ENCODE measurements around the gene IQSEC3.
"Not testable (repeated sequence)": the region's sequence is repeated elsewhere in the genome, so short reads cannot be mapped to it uniquely, and the experiment has no call there.

Gene IQSEC3

DNA sequence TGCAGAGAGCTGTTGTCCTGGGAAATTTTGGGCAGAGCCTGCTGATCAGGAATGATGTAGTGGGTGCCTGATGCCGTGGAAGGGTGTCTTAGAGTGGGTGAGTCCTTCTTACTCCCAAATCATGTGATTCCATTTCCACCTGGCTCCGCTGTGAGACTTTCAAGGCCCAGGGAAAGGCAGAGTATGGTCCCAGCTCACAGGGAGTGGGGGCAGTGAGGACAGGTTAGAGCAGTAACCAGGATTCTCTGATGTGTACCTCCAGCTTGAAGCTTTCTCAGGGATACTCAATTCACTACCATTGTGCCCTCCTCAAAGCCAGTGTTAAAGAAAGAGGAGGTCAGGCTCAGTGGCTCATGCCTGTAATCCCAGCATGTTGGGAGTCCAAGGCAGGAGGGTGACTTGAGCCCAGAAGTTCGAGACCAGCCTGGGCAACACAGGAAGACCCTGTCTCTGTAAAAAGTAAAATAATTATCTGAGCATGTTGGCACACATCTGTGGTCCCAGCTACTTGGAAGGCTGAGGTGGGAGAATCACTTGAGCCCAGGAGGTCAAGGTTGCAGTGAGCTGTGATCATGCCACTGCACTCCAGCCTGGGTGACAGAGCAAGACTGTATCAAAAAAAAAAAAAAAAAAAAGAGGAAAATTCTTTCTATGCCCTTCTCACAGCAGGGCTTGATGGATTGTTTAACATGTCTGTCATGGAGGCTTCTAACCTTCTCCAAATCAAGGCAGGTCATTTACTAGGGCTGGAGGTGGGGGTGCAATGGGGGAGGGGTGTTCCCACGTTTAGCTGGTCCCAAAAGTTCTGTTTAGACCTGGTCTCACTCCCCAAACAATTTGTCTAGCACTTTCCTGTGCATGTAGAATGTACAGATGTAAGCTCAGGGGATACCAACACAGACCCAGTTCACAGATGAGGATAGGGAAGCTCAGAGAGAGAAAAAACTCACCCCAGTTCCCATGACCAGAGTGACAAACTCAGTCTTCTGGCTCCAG is 12.5 kb upstream of the IQSEC3 start:
- no peak for DNase-seq

GRCh38 chr12:54750-55535 is 11.6 kb upstream of the IQSEC3 start:
- DNase-seq, result no peak

GRCh38 chr12:56683-57346 is 9.8 kb upstream of the IQSEC3 start:
- DNase-seq, result no peak

- no peak for DNase-seq
Measured at GRCh38 chr12:57539-57938, 9.0 kb upstream of the IQSEC3 start.

DNA sequence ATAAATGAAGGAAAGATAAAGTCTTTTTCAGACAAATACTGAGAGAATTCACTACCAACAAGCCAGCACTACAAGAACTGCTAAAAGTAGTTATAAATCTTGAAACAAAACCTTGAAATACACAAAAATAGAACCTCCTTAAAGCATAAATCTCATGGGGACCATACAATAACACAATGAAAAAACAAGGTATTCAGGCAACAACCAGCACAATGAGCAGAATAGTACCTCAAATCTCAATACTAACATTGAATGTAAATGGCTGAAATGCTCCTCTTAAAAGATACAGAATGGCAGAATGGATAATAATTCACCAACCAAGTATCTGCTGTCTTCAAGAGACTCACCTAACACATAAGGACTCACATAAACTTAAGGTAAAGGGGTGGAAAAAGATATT is 7.7 kb upstream of the IQSEC3 start:
- DNase-seq, result no peak

- not testable (repeated sequence) for DNase-seq
Measured at GRCh38 chr12:61845-62244, 4.7 kb upstream of the IQSEC3 start.

DNA sequence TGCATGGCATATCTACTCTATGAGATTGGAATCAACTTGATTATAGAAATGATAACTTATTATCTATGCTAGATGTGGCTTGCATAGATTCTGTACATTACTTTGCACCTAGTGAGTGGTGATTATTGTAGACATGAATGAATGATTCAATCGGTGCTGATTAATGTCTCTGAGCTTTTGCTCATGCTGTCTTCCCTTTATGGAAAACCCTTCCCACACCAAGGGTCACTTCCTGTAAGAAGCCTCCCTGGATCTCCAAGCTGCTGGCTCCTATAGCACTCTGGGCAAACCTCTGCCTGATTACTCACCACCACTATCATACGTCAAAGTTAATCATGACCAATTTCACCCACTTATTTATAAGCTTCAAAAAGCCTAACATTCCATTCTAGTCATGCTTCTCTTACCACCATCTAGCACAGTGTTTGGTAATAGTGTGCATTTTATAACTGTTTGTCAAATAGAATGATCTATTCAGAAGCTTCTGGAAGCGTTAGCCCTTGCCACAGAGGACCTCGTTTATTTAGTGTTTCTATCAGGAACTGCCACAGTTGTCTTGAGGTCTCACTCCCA is 990 bp upstream of the IQSEC3 start:
- DNase-seq, result not testable (repeated sequence)

GRCh38 chr12:66782-67504 is 376 bp downstream of the IQSEC3 start:
- not testable (repeated sequence) for DNase-seq

GRCh38 chr12:69677-70076 is 3.1 kb downstream of the IQSEC3 start:
- not testable (repeated sequence) for DNase-seq

DNA sequence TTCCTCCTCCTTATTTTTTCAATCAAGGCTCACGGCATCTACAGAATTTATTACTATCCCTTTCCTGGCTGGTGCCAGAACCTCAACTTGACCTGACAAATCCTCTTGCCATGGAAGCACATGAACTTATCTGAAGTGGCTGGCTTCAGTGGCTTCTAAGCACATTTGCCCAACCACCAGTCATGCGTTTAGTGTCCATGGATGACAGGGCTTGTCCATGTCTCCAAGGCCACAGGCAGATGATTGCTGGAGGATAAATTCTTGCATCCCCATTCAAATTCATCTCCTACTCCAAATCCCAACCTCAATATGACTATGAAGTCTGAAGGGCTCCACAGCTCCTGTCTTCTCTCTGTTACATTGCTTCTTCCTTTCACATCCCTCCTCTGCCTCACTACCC is 4.0 kb downstream of the IQSEC3 start:
- not testable (repeated sequence) for DNase-seq

- not testable (repeated sequence) for DNase-seq
Measured at GRCh38 chr12:72018-72417, 5.5 kb downstream of the IQSEC3 start.

DNA sequence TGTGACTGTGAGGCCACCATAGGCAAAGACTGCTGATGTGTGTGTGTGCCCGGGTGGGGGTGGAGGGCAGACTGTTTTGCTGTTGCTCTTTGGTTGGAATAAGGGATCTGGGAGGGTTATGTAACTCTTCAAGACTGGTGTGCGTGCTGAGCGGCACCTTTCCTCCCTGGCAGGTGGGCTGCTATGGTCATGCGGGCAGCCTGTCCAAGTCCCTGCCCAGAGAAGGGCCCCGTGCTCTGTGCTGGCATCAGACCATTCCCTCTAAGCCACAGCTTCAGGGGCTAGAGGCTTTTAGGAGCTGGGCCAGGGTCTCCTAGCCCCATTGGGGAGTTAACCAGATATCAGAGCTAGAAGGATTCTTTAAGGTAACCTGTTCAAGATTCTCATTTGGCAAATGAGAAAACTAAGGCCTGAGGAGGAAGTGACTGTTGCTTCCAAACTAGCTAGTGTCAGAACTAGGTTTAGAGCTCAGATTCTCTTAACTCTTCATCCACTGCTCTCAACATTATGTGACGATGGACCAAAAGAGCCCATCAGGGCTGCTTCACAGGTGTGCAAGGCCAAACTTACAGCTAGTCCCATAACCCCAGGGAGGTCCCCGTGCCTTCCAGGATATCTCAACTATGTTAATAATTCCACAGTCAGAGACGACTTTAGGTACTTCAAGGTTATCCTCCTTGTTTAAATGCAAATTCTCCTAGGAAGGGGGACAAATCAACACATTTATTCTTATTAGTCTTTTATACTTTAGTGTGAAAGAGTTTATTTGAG is 8.0 kb downstream of the IQSEC3 start:
- not testable (repeated sequence) for DNase-seq

GRCh38 chr12:75541-75940 is 9.0 kb downstream of the IQSEC3 start:
- not testable (repeated sequence) for DNase-seq

GRCh38 chr12:76102-76501 is 9.5 kb downstream of the IQSEC3 start:
- not testable (repeated sequence) for DNase-seq

DNA sequence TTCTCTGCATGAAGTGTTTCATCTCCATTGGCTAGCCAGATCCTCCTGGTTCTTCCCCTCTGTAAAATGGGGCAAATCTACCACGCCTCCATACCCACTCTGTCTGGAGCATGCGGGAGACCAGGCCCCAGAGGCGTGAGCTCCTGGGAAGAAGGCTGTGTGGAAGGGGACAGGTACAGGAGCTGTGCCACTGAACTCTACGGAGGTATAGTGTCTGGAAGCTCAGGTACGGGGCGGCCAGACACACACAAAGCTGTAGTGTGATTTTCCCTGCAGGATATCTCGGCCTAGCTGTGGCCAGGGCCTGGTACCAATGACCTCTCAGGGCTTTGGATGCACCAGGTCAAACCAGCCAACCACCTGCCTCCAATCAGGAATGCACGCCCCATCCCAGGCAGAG is 10.0 kb downstream of the IQSEC3 start:
- not testable (repeated sequence) for DNase-seq

DNA sequence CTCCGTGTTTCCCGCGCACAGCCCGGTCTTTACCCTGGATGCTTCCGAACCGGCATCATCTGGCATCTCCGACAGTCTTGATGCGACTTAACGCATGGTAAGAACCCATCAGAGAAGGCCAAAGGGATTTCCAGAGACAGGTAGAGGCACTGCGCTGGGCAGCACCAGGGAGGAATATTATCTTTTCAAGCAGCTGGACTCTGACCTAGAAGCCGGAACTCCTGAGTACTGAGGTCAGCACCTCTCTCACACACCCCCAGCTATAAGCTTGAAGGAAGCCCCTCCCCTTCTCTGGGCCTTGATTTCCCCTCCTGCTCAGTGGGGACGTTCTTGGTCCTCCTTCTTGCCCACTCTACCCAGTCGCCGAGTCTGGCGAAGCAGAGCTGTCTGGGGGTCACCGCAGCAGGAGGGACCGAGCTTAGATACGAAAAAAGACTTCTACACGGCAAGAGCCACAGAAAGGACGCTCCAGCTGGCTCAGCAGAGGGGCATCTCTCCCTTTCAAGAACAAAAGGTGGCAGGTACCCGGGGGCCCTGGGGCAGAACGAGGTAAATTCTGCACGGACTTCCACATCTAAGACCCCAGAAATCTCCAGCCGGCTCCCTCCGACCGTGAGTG is 10.6 kb downstream of the IQSEC3 start:
- DNase-seq, result not testable (repeated sequence)

DNA sequence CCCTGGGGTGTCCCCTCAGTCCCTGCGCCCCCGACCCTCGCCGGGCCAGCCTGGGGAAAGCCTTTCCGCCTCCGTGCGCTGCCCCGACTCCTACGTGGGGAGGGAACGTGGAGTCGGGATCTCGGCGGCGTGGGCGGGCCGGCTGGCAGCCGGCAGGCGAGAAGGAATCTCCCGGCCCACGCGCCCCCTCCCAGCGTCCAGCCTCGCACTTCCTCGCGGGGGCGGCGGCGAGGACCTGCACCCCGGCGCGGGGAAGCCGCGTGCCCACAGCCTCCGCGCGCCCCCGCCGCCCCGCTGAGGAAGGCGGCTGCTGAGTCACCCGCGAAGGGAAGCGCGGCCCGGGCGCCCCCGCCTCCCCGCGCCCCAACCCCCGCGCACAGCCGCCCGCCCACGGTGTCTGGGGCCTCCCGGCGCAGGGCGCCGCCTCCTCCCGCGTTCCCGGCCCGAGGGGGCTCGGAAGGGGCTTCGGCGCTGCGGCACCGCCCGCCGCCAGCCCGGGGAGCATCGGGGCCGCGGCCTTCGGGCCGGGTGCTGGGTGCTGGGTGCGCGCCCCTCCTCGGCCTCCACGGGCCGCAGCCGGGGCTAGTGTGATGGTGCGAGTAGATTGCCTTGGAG is 11.3 kb downstream of the IQSEC3 start:
- DNase-seq, result not testable (repeated sequence)

GRCh38 chr12:78981-79380 is 12.4 kb downstream of the IQSEC3 start:
- DNase-seq, result no peak

DNA sequence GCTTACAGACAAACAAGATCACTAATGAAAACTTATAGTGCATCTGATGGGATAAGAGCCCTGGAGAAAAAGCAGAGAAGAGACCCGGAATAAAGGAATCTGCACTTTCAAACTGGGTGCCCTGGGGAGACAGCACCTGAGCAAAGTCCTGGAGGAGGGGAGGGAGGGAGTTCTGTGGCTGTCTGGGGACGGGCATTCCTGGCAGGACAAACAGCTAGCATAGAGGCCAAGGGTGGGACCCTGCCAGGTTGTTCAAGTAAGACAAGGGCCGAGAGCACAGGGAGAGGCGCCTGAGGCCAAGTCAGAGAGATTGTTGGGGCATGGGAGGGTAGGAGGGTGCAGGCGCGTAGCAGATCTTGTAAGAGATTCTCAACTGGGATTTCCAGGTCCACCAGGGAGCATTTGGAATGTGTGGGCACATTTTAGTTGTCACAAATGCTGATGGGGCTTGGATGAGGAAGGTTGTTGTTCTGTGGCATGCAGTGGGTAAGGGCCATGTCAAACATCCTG is 14.2 kb downstream of the IQSEC3 start:
- no peak for DNase-seq

DNA sequence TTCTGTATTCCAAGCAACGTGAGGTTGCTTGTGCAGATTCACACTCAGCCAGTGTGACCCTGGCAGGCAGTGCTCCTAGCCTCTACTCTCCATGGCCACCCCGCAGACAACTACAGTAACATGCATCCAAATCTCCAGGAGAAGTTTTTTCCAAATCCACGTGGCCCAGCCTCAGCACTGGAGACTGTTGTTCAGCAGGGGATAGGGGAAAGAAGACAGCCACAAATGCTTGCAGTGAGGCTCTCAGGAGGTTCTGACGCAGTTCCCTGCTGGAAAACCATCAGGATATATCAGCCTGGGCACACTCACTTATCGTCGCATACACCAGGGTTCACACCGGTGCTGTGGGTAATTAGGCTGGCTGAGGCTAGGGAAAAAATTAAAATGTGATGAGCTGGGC is 16.2 kb downstream of the IQSEC3 start:
- DNase-seq, result no peak
